GM21619 (cell line): Measurements from ENCODE around the gene FGGY.
"Not testable (repeated sequence)": the region's sequence is repeated elsewhere in the genome, so short reads cannot be mapped to it uniquely, and the experiment has no call there.

Experiments
- ATAC-seq: cut with Tn5 transposase; IDR thresholded peaks from one replicate; pipeline ENCODE4 v1.9.1; 2021; ENCODE audit not compliant: unreplicated experiment

The FGGY gene

GRCh38 chr1:59346429-59346828 lies 49.5 kb downstream of the FGGY start:
- no peak for ATAC-seq

- ATAC-seq: no peak
Observed at GRCh38 chr1:59349101-59349500, 52.2 kb downstream of the FGGY start.

- ATAC-seq: no peak
Observed at GRCh38 chr1:59350521-59350920, 53.6 kb downstream of the FGGY start.

- no peak for ATAC-seq
Observed at GRCh38 chr1:59352065-59352464, 55.2 kb downstream of the FGGY start.

GRCh38 chr1:59353453-59353852 lies 56.6 kb downstream of the FGGY start:
- no peak for ATAC-seq

- not testable (repeated sequence) for ATAC-seq
Observed at GRCh38 chr1:59354239-59354638, 57.3 kb downstream of the FGGY start.

GRCh38 chr1:59354709-59355337 lies 57.9 kb downstream of the FGGY start:
- ATAC-seq: peak; percentile 65

- ATAC-seq: peak; percentile 80
Observed at GRCh38 chr1:59355361-59355760, 58.5 kb downstream of the FGGY start.

- ATAC-seq: no peak
Observed at GRCh38 chr1:59356627-59357026, 59.7 kb downstream of the FGGY start.

- no peak for ATAC-seq
Observed at GRCh38 chr1:59357645-59358320, 60.9 kb downstream of the FGGY start.

GRCh38 chr1:59359325-59359724 lies 62.4 kb downstream of the FGGY start:
- no peak for ATAC-seq

- no peak for ATAC-seq
Observed at GRCh38 chr1:59360170-59360569, 63.3 kb downstream of the FGGY start.

- no peak for ATAC-seq
Observed at GRCh38 chr1:59360729-59361128, 63.8 kb downstream of the FGGY start.

- no peak for ATAC-seq
Observed at GRCh38 chr1:59361766-59362165, 64.9 kb downstream of the FGGY start.

- ATAC-seq: no peak
Observed at GRCh38 chr1:59364037-59364436, 67.1 kb downstream of the FGGY start.

GRCh38 chr1:59366346-59366745 lies 69.5 kb downstream of the FGGY start:
- no peak for ATAC-seq

- ATAC-seq: no peak
Observed at GRCh38 chr1:59367301-59368007, 70.6 kb downstream of the FGGY start.

- no peak for ATAC-seq
Observed at GRCh38 chr1:59368008-59368670, 71.2 kb downstream of the FGGY start.

GRCh38 chr1:59375321-59376220 lies 78.7 kb downstream of the FGGY start:
- ATAC-seq: no peak

GRCh38 chr1:59377350-59377904 lies 80.5 kb downstream of the FGGY start:
- no peak for ATAC-seq
